Astrocyte (in vitro differentiated cells and primary cell): Measurements from ENCODE around the gene GAS6.

Experiments
- EZH2 ChIP-seq: IDR thresholded peaks from 2 replicates; pipeline ENCODE4 v1.6.1; 2012; ENCODE audit warnings: mild to moderate bottlenecking, low read length, inconsistent platforms; ENCODE audit not compliant: insufficient read depth
- TF ChIP-seq, protein P1 (sequence below): IDR thresholded peaks from 2 replicates; pipeline ENCODE4 v1.5.1; 2011; ENCODE audit warnings: low read depth, mild to moderate bottlenecking, inconsistent platforms, low read length, moderate library complexity; ENCODE audit not compliant: insufficient read depth

DNA sequence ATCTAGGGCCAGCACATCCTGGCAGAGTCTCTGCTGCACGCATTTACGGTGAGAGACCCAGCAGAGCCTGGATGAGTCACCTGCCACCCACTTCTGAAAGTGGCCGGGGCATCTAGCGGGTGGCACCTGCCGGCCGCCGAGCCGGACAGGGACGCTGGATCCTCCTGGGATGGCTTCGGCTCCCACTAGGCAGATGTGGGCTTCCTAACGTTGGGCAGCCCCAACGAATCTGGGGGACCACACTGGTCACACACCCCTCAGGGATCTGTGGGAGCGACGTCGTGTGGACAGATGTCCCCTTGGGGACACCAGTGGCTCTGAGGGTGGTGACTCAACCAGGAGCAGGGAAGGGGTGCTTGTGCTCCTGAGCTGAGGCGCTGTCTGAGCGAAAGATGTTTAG, 72.7 kb downstream of the GAS6 start:
- TF ChIP-seq, protein P1, sequence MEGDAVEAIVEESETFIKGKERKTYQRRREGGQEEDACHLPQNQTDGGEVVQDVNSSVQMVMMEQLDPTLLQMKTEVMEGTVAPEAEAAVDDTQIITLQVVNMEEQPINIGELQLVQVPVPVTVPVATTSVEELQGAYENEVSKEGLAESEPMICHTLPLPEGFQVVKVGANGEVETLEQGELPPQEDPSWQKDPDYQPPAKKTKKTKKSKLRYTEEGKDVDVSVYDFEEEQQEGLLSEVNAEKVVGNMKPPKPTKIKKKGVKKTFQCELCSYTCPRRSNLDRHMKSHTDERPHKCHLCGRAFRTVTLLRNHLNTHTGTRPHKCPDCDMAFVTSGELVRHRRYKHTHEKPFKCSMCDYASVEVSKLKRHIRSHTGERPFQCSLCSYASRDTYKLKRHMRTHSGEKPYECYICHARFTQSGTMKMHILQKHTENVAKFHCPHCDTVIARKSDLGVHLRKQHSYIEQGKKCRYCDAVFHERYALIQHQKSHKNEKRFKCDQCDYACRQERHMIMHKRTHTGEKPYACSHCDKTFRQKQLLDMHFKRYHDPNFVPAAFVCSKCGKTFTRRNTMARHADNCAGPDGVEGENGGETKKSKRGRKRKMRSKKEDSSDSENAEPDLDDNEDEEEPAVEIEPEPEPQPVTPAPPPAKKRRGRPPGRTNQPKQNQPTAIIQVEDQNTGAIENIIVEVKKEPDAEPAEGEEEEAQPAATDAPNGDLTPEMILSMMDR, result no peak
- no peak for TF ChIP-seq EZH2
